GM12801 (cell line): ENCODE data around the gene SLC26A8.

ENCODE experiments used
- TF ChIP-seq, protein P1 (sequence below): IDR thresholded peaks from one replicate; pipeline ENCODE4 v1.5.1; 2011; ENCODE audit warnings: control low read depth; ENCODE audit not compliant: insufficient read length; ENCODE audit errors: extremely low read depth

SLC26A8 gene

GRCh38 chr6:36063318-36064060 is 39.0 kb upstream of the SLC26A8 start:
- TF ChIP-seq, protein P1, sequence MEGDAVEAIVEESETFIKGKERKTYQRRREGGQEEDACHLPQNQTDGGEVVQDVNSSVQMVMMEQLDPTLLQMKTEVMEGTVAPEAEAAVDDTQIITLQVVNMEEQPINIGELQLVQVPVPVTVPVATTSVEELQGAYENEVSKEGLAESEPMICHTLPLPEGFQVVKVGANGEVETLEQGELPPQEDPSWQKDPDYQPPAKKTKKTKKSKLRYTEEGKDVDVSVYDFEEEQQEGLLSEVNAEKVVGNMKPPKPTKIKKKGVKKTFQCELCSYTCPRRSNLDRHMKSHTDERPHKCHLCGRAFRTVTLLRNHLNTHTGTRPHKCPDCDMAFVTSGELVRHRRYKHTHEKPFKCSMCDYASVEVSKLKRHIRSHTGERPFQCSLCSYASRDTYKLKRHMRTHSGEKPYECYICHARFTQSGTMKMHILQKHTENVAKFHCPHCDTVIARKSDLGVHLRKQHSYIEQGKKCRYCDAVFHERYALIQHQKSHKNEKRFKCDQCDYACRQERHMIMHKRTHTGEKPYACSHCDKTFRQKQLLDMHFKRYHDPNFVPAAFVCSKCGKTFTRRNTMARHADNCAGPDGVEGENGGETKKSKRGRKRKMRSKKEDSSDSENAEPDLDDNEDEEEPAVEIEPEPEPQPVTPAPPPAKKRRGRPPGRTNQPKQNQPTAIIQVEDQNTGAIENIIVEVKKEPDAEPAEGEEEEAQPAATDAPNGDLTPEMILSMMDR: no peak

DNA sequence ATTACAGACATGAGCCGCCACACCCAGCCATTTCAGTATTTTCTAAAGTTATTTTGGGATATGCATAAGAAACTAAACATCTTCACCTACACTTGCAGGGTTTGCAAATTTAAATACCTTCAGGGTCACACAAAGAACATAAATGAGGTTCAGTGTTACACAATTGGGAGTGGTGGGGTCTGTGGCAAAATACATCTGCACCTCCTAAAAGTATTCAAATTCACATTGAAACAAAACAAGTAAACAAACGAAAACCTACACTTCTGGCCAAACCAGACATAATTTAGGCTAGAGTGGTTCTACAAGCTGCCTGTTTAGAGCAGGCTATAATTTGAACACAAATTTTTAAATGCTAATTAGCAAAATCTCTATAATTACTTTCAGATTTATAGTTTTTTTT is 37.8 kb upstream of the SLC26A8 start:
- TF ChIP-seq, protein P1: no peak

- TF ChIP-seq, protein P1: no peak
These were observed 36.8 kb upstream of the SLC26A8 start for GRCh38 chr6:36061236-36061635.

- TF ChIP-seq, protein P1: no peak
These were observed 31.7 kb upstream of the SLC26A8 start for GRCh38 chr6:36056178-36056577.

GRCh38 chr6:36054956-36055355 is 30.5 kb upstream of the SLC26A8 start:
- TF ChIP-seq, protein P1: no peak

GRCh38 chr6:36054415-36054814 is 30.0 kb upstream of the SLC26A8 start:
- TF ChIP-seq, protein P1: no peak

DNA sequence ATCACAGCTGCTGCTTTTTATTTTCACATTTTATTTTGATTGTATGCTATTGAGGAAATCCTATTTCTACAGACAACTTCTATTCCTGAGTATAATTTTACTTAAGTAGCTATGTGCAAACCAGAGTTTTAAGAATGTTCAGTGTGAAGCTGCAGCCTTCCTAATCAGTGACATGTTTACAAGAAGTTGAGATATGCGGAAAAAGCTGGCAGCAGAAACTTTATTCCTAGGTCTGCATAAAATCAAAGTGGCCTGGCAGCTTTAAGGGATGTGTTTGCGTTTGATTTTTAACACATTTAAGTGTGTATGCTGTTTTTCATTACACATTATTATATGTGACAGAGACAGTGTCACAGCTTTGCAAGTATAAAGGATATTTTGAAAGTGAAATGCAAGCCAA is 29.4 kb upstream of the SLC26A8 start:
- TF ChIP-seq, protein P1: no peak
